Stimulated activated CD4-positive, alpha-beta T cell treated with anti-CD3 and anti-CD28 coated beads, Interleukin-2, amount 100 ng/mL, for 48 hours (primary cell): ENCODE results near the gene BSN.

Experiments
- DNase-seq, 2 donors: peaks; one replicate each; pipeline ENCODE4 v3.0.0-alpha.2; 2020

Gene BSN

GRCh38 chr3:49701388-49702077 lies 147.3 kb downstream of the BSN start:
- DNase-seq: no peak

- DNase-seq: no peak
These were observed 148.4 kb downstream of the BSN start for GRCh38 chr3:49702672-49703071.

- DNase-seq: peak; percentile 51 to 56
These were observed 149.2 kb downstream of the BSN start for GRCh38 chr3:49703443-49703927.

GRCh38 chr3:49703956-49704355 lies 149.7 kb downstream of the BSN start:
- DNase-seq: no peak

GRCh38 chr3:49704629-49705028 lies 150.4 kb downstream of the BSN start:
- DNase-seq: no peak

GRCh38 chr3:49705390-49705960 lies 151.2 kb downstream of the BSN start:
- DNase-seq: no peak

- DNase-seq: no peak
These were observed 152.3 kb downstream of the BSN start for GRCh38 chr3:49706456-49707112.

- DNase-seq: no peak
These were observed 152.8 kb downstream of the BSN start for GRCh38 chr3:49707113-49707480.

- no peak for DNase-seq
These were observed 155.6 kb downstream of the BSN start for GRCh38 chr3:49709852-49710251.

- DNase-seq: no peak
These were observed 157.2 kb downstream of the BSN start for GRCh38 chr3:49711489-49711888.

- no peak for DNase-seq
These were observed 157.9 kb downstream of the BSN start for GRCh38 chr3:49712166-49712565.

GRCh38 chr3:49712631-49713317 lies 158.5 kb downstream of the BSN start:
- no peak for DNase-seq

GRCh38 chr3:49713336-49714105 lies 159.2 kb downstream of the BSN start:
- DNase-seq: no peak

- DNase-seq: no peak
These were observed 160.7 kb downstream of the BSN start for GRCh38 chr3:49714728-49715550.

- DNase-seq: no peak
These were observed 161.4 kb downstream of the BSN start for GRCh38 chr3:49715611-49716121.

GRCh38 chr3:49716169-49716568 lies 161.9 kb downstream of the BSN start:
- no peak for DNase-seq

GRCh38 chr3:49716691-49717210 lies 162.5 kb downstream of the BSN start:
- no peak for DNase-seq

- no peak for DNase-seq
These were observed 163.1 kb downstream of the BSN start for GRCh38 chr3:49717211-49717958.

GRCh38 chr3:49717959-49718857 lies 163.9 kb downstream of the BSN start:
- no peak for DNase-seq

- no peak for DNase-seq
These were observed 164.6 kb downstream of the BSN start for GRCh38 chr3:49718858-49719213.
